Cardiac fibroblast (primary cell): ENCODE measurements around the gene SCAI.

Experiments
- DNase-seq, 2 donors: peaks; one replicate each; pipeline versions ENCODE4 v3.0.0 to v3.0.0-alpha.2; 2010; ENCODE audit warnings: low read depth in 2 of 2
- H3K4me3 ChIP-seq, 2 donors: replicated peaks in 1 of 2; 1 replicate in 1 of 2; 2 replicates in 1 of 2; pipeline ENCODE4 v1.5.1; 2011; ENCODE audit warnings: low read depth in 2 of 2, low read length in 2 of 2, mild to moderate bottlenecking in 2 of 2, moderate library complexity in 1 of 2
- CTCF ChIP-seq: IDR thresholded peaks from one replicate; pipeline ENCODE4 v1.5.1; 2011; ENCODE audit warnings: low read depth, mild to moderate bottlenecking, low read length, inconsistent platforms

SCAI gene

DNA sequence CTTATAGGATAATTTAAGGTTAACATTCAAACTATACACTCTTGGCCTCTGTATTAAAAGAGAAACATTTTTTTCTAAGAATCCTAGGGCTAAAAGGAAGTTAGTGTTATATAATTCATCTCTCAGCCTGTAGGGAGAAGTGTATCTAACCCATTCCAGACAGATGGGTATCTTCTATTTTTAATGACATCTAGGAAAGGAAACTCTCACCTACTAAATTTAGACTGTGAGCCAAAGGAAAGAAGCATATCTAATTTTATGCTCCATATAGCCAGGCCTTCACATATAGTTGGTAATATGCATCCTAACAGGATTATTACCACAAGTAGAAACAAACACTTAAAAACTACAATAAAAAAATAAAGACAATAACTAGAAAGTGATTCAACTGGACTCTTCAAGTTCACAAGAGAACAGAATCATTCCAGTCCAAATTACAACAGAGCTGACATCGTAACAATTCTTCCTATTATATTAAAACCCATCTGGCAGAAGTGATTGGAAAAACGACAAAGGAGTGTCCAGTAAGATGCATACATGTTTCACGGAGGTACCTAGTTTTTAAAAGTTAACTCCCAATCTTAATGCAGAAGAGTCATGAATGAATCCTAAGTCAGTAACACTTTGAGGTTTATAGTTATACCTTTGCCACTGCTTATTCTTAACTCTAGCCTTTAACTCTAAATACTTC lies 39.4 kb downstream of the SCAI start:
- TF ChIP-seq CTCF: no peak
- no peak overlapping the region for H3K4me3 ChIP-seq
- no peak for DNase-seq

GRCh38 chr9:125103021-125103420 lies 40.3 kb downstream of the SCAI start:
- no peak overlapping the region for H3K4me3 ChIP-seq
- TF ChIP-seq CTCF: no peak
- no peak for DNase-seq

DNA sequence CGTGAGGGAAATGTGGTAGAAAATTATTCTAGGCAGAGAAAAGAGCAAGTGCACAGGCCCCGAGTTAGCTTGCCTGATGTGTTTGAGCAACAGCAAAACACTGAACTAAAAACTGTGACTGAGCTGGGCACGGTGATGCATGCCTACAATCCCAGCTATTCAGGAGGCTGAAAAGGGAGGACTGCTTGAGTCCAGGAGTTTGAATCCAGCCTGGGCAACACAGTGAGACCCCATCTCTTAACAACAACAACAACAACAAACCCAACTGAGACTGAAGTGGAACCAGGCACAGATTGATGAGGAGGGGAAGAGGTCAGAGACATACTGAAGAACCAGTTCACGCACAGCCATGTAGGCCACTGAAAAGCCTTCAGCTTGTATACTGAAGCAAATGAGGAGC lies 42.5 kb downstream of the SCAI start:
- no peak for DNase-seq
- H3K4me3 ChIP-seq: no peak overlapping the region
- TF ChIP-seq CTCF: no peak

DNA sequence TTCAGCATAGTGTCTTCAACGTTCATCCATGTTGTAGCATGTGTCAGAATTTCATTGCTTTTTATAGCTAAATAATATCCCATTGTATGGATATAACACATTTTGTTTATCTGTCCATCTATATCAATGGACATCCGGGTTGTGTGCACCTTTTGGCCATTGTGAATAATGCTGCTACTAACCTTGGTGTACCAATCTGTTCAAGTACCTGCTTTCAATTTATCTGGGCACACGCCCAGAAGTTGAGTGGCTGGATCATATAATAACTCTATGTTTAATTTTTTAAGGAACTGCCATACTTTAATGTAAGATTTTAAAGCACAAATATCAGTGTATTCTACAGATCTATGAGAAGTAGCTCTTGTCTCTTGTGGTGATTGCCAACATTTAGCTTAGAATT lies 43.5 kb downstream of the SCAI start:
- TF ChIP-seq CTCF: no peak
- no peak overlapping the region for H3K4me3 ChIP-seq
- no peak for DNase-seq

DNA sequence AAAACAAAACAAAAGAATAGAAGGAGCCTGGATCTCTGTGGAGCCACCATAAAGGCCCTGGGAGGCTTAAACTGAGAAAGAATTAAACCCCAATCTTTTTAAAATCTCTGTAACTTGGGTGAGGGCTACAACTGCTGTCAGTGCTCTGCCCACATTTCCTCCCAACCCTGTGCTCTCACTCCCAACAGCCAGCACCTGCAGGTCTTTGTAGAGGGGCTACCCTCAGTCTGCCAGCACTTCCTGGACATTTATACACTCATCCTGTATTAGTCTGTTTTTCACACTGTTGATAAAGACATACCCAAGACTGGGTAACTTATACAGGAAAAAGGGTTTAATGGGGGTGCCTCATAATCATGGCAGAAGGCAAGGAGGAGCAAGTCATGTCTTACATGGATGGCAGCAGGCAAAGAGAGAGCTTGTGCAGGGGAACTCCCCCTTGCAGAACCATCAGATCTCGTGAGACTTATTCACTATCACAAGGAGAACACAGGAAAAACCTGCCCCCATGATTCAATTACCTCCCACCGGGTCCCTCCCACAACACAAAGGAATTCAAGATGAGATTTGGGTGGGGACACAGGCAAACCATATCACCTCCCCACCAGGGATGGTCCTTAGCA lies 47.4 kb downstream of the SCAI start:
- TF ChIP-seq CTCF: no peak
- H3K4me3 ChIP-seq: no peak overlapping the region
- no peak for DNase-seq

DNA sequence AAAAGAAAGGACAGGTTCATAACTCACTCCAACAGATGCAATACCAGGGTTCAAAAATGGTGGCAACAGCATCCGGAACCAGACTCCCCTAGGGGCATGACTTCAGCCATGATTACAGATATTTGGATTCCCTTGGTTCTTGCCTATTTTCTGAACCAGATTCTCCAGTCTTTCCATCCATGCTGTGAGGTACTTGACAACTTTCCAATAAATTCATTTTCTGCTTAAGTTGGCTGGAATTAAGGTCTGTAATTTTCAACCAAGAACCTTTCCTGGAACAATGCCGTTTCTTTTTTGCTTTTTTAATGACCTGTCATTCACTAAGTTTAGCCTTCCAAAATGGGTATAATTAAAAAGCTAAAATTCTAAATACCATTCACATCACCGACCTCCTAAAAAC lies 52.2 kb downstream of the SCAI start:
- DNase-seq: no peak
- no peak for TF ChIP-seq CTCF
- no peak overlapping the region for H3K4me3 ChIP-seq
